ENCODE measurements around the gene ACSF2.

GRCh38 chr17:50506298-50506697, 80.3 kb downstream of the ACSF2 start:
- no peak for TF ChIP-seq POLR2A (IDR thresholded peaks at IDR 0.05)
- no peak for TF ChIP-seq CTCF (IDR thresholded peaks at IDR 0.05)
